Neuronal stem cell (in vitro differentiated cells): ENCODE results near the gene DXO. TPM values are rescaled to one million over a fixed set of nuclear protein-coding genes. Genes with fewer than 3 reads are reported as not detected.

ENCODE experiments used
- DNase-seq: peaks from one replicate; pipeline ENCODE4 v3.0.0-alpha.2; 2013; ENCODE audit warnings: low spot score
- H2AFZ ChIP-seq: one replicate; pipeline ENCODE4 v1.6.1; 2013; ENCODE audit warnings: mild to moderate bottlenecking, low read length, inconsistent platforms
- H2AK5ac ChIP-seq: 2 replicates; pipeline ENCODE4 v1.6.1; 2013; ENCODE audit warnings: low read depth, mild to moderate bottlenecking, inconsistent platforms, low read length, moderate library complexity, mixed read lengths
- H2BK120ac ChIP-seq: 2 replicates; pipeline ENCODE4 v1.6.1; 2013; ENCODE audit warnings: low read depth, mild to moderate bottlenecking, inconsistent platforms, low read length, moderate library complexity, mixed read lengths
- H2BK12ac ChIP-seq: one replicate; pipeline ENCODE4 v1.6.1; 2013; ENCODE audit warnings: low read length, inconsistent platforms
- H2BK15ac ChIP-seq: 2 replicates; pipeline ENCODE4 v1.6.1; 2013; ENCODE audit warnings: mild to moderate bottlenecking, low read length, inconsistent platforms, mixed read lengths
- H2BK5ac ChIP-seq: one replicate; pipeline ENCODE4 v1.6.1; 2013; ENCODE audit warnings: inconsistent platforms, mild to moderate bottlenecking, low read length, moderate library complexity
- H3K14ac ChIP-seq: one replicate; pipeline ENCODE4 v1.6.1; 2013; ENCODE audit warnings: low read length, inconsistent platforms
- H3K18ac ChIP-seq: 2 replicates; pipeline ENCODE4 v1.6.1; 2013; ENCODE audit warnings: low read length, inconsistent platforms
- H3K23ac ChIP-seq: 2 replicates; pipeline ENCODE4 v1.6.1; 2013; ENCODE audit warnings: low read depth, mild to moderate bottlenecking, mixed read lengths, low read length, inconsistent platforms; ENCODE audit not compliant: poor library complexity
- H3K27ac ChIP-seq: replicated peaks from 3 replicates; pipeline ENCODE4 v1.5.1; 2013; ENCODE audit warnings: low read length, inconsistent platforms
- H3K27me3 ChIP-seq, 3 experiments: 2 replicates each; pipeline ENCODE4 v1.6.1; 2013; ENCODE audit warnings: low read length in 3 of 3, mild to moderate bottlenecking in 2 of 3, inconsistent platforms in 1 of 3, low read depth in 1 of 3, mixed read lengths in 1 of 3, moderate library complexity in 1 of 3; ENCODE audit not compliant: control insufficient read depth in 3 of 3, insufficient read depth in 3 of 3
- H3K36me3 ChIP-seq, 2 donors: replicated peaks in 1 of 2; 2 replicates each; pipeline ENCODE4 v1.6.1; 2013; ENCODE audit warnings: low read length in 2 of 2; ENCODE audit not compliant: control insufficient read depth in 2 of 2, insufficient read depth in 2 of 2
- H3K4ac ChIP-seq: 2 replicates; pipeline ENCODE4 v1.6.1; 2013; ENCODE audit warnings: inconsistent platforms, mild to moderate bottlenecking, low read length, moderate library complexity
- H3K4me1 ChIP-seq, 2 donors: 1 replicate in 1 of 2; 2 replicates in 1 of 2; pipeline ENCODE4 v1.6.1; 2013; ENCODE audit warnings: low read length in 2 of 2, low read depth in 1 of 2; ENCODE audit not compliant: control insufficient read depth in 2 of 2, insufficient read depth in 1 of 2
- H3K4me2 ChIP-seq: one replicate; pipeline ENCODE4 v1.6.1; 2013; ENCODE audit warnings: mild to moderate bottlenecking, low read length, inconsistent platforms; ENCODE audit not compliant: insufficient read depth, poor library complexity, severe bottlenecking
- H3K4me3 ChIP-seq, 2 donors: 2 replicates each; pipeline ENCODE4 v1.5.1; 2013; ENCODE audit warnings: low read length in 2 of 2, mild to moderate bottlenecking in 2 of 2, inconsistent platforms in 1 of 2, moderate library complexity in 1 of 2
- H3K79me1 ChIP-seq: one replicate; pipeline ENCODE4 v1.6.1; 2013; ENCODE audit warnings: low read depth, mild to moderate bottlenecking, inconsistent platforms, low read length, moderate library complexity
- H3K9ac ChIP-seq: one replicate; pipeline ENCODE4 v1.6.1; 2013; ENCODE audit warnings: mild to moderate bottlenecking, low read depth, low read length, inconsistent platforms; ENCODE audit not compliant: poor library complexity
- H3K9me3 ChIP-seq, 2 donors: replicated peaks in 1 of 2; 2 replicates each; pipeline versions ENCODE3 to v1.6.1; 2013; ENCODE audit warnings: low read length in 2 of 2, mild to moderate bottlenecking in 2 of 2, inconsistent platforms in 1 of 2, low read depth in 1 of 2, mixed read lengths in 1 of 2, moderate library complexity in 1 of 2; ENCODE audit not compliant: control insufficient read depth in 2 of 2, insufficient read depth in 1 of 2
- H4K8ac ChIP-seq: one replicate; pipeline ENCODE4 v1.6.1; 2013; ENCODE audit warnings: low read depth, mild to moderate bottlenecking, inconsistent platforms, low read length, moderate library complexity
- H4K91ac ChIP-seq: one replicate; pipeline ENCODE4 v1.6.1; 2013; ENCODE audit warnings: low read length, low read depth, mild to moderate bottlenecking, inconsistent platforms; ENCODE audit not compliant: poor library complexity
- WGBS, 2 donors: extraction: QIAGEN DNeasy Blood & Tissue Kit; methylation state at CpG; one replicate each; pipeline ENCODE4 v1.1.7; 2013; ENCODE audit warnings: missing lambda C conversion rate in 2 of 2, mixed read lengths in 1 of 2; ENCODE audit not compliant: insufficient read length in 2 of 2, insufficient replicate concordance in 1 of 2; ENCODE audit errors: extremely low coverage in 2 of 2; 5-methylcytosine and 5-hydroxymethylcytosine counted together
- small RNA-seq: library from polyadenylated mRNA; stranded (forward); fragments of <200 nt; extraction: miRNeasy Mini kit (QIAGEN cat#:217004); gene quantifications from one replicate; pipeline ENCODE3, GENCODE V24; 2013; ENCODE audit not compliant: insufficient read depth

DXO gene

GRCh38 chr6:31927242-31927862, 44.6 kb downstream of the DXO start, which contains the start of gene C2:
Gene C2 (plus strand): TSS chr6:31927717. CDS start chr6:31927753, 36 bp downstream.
- H3K4me3 ChIP-seq, result no peak within 1 kb of the TSS
- H3K27ac ChIP-seq, result no peak within 1 kb of the TSS
- H2BK120ac ChIP-seq, result no peak within 1 kb of the TSS
- H2BK5ac ChIP-seq, result no peak within 1 kb of the TSS
- peaks cover 4 to 5% of the 10 kb centered on the region in 2 donors for H3K9me3 ChIP-seq
- no peak within 1 kb of the TSS for H2BK12ac ChIP-seq
- H3K14ac ChIP-seq, result no peak within 1 kb of the TSS
- no peak within 1 kb of the TSS for H4K8ac ChIP-seq
- no peak within 1 kb of the TSS for H3K4me2 ChIP-seq
- H2AFZ ChIP-seq, result peak within 1 kb of the TSS; percentile 74
- no peak within 1 kb of the TSS for H3K4ac ChIP-seq
- H3K9ac ChIP-seq, result peak within 1 kb of the TSS; percentile 32
- no peak within 1 kb of the TSS for H3K18ac ChIP-seq
- no peaks in the 10 kb centered on the region for H3K36me3 ChIP-seq
- peaks cover 0 to 2% of the 10 kb centered on the region in 2 donors for H3K4me1 ChIP-seq
- H2AK5ac ChIP-seq, result no peak within 1 kb of the TSS
- H3K23ac ChIP-seq, result no peak within 1 kb of the TSS
- H3K79me1 ChIP-seq, result no peaks in the 10 kb centered on the region
- peaks cover 0 to 8% (median 0%) of the 10 kb centered on the region in 3 experiments for H3K27me3 ChIP-seq
- H4K91ac ChIP-seq, result no peak within 1 kb of the TSS
- no CpG with 5 or more reads among the region's 11 CpGs for WGBS, 2 donors
- no peak for DNase-seq
- no peak within 1 kb of the TSS for H2BK15ac ChIP-seq

- Histone ChIP-seq H3K18ac (no peak overlapping the region), H3K4ac (no peak overlapping the region), H4K8ac (no peak overlapping the region), H3K23ac (no peak overlapping the region), H2BK15ac (no peak overlapping the region), H3K27me3 (peaks cover 0 to 10% (median 0%) of the 10 kb centered on the region in 3 experiments), H2AFZ (no peak overlapping the region), H2BK5ac (no peak overlapping the region), H3K4me3 (no peak overlapping the region), H4K91ac (no peak overlapping the region), H3K36me3 (no peaks in the 10 kb centered on the region), H3K4me2 (no peak overlapping the region), H2BK12ac (no peak overlapping the region), H3K79me1 (no peaks in the 10 kb centered on the region), H3K4me1 (peaks cover 0 to 2% of the 10 kb centered on the region in 2 donors), H3K9me3 (peaks cover 2 to 5% of the 10 kb centered on the region in 2 donors), H3K9ac (no peak overlapping the region), H2BK120ac (no peak overlapping the region), H3K14ac (no peak overlapping the region), H3K27ac (no peak overlapping the region), H2AK5ac (no peak overlapping the region)
- no CpG with 5 or more reads among the region's 5 CpGs for WGBS, 2 donors
- DNase-seq, result no peak
Observed at GRCh38 chr6:31922942-31923341, 49.0 kb downstream of the DXO start.

DNA sequence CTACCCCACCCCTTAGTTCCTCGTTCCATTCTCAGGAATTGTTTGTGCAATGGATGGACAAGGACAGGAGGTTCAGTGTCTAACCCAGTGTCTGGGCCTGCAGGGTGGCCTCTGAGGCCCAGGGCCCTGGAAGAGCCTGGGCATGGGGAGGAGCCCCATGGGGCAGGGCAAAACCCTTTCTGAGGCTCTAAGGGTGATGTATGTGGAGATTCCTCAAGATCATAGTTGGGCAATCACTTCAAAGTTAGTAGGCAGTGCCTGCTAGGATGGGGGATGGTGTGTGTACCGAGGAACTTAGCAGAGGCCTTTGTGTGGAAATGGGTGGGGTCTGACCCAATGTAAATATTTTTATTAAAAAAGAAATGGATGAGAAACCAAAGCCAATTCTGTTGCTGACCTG, 51.1 kb downstream of the DXO start:
- Histone ChIP-seq H3K18ac (no peak overlapping the region), H3K4ac (no peak overlapping the region), H3K36me3 (no peaks in the 10 kb centered on the region), H3K23ac (no peak overlapping the region), H3K27ac (no peak overlapping the region), H2AFZ (no peak overlapping the region), H3K27me3 (peaks cover 0 to 7% (median 0%) of the 10 kb centered on the region in 3 experiments), H3K4me2 (no peak overlapping the region), H2AK5ac (no peak overlapping the region), H3K79me1 (no peaks in the 10 kb centered on the region), H2BK15ac (no peak overlapping the region), H3K4me1 (no peaks in the 10 kb centered on the region), H3K4me3 (no peak overlapping the region), H3K9ac (no peak overlapping the region), H3K14ac (no peak overlapping the region), H2BK12ac (no peak overlapping the region), H2BK5ac (no peak overlapping the region), H4K8ac (no peak overlapping the region), H2BK120ac (no peak overlapping the region), H3K9me3 (peaks cover 0 to 2% of the 10 kb centered on the region in 2 donors), H4K91ac (no peak overlapping the region)
- no peak for DNase-seq
- no CpG with 5 or more reads among the region's 2 CpGs for WGBS, 2 donors

Small RNA genes within 50 kb of the gene (small RNA-seq; reads per million reads assigned to genes)
- not detected for gene AL645922.1
